Measurements from ENCODE around the gene TBC1D4.
A peak's percentile ranks its signal among the peaks of the same experiment; 100 is the strongest.

TBC1D4 gene

GRCh38 chr13:75445717-75446499, 36.1 kb downstream of the TBC1D4 start:
- H3K4me1 Mint-ChIP-seq, result peaks cover 43% of the 10 kb centered on the region

GRCh38 chr13:75444016-75444415, 38.0 kb downstream of the TBC1D4 start:
- H3K36me3 Mint-ChIP-seq (ENCODE audit: low read depth), result no peaks in the 10 kb centered on the region
- H3K4me1 Mint-ChIP-seq, result peaks cover 56% of the 10 kb centered on the region
- H3K27me3 Mint-ChIP-seq (ENCODE audit: low read depth), result no peaks in the 10 kb centered on the region
- peaks cover 4% of the 10 kb centered on the region for H3K9me3 Mint-ChIP-seq
- TF ChIP-seq, protein P1, sequence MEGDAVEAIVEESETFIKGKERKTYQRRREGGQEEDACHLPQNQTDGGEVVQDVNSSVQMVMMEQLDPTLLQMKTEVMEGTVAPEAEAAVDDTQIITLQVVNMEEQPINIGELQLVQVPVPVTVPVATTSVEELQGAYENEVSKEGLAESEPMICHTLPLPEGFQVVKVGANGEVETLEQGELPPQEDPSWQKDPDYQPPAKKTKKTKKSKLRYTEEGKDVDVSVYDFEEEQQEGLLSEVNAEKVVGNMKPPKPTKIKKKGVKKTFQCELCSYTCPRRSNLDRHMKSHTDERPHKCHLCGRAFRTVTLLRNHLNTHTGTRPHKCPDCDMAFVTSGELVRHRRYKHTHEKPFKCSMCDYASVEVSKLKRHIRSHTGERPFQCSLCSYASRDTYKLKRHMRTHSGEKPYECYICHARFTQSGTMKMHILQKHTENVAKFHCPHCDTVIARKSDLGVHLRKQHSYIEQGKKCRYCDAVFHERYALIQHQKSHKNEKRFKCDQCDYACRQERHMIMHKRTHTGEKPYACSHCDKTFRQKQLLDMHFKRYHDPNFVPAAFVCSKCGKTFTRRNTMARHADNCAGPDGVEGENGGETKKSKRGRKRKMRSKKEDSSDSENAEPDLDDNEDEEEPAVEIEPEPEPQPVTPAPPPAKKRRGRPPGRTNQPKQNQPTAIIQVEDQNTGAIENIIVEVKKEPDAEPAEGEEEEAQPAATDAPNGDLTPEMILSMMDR (IDR thresholded peaks at IDR 0.05; ENCODE audit: unreplicated experiment in 3 of 3), result no peak
- peak overlapping the region; percentile 84 to 93 (median 88) for H3K27ac Mint-ChIP-seq
- no peak overlapping the region for H3K4me3 Mint-ChIP-seq

More at GRCh38 chr13:75445717-75446499, 36.1 kb downstream of the TBC1D4 start:
- peak overlapping the region in 1 of 3 experiments; percentile 39 for H3K4me3 Mint-ChIP-seq
- peaks cover 4% of the 10 kb centered on the region for H3K9me3 Mint-ChIP-seq
- TF ChIP-seq, protein P1 (IDR thresholded peaks at IDR 0.05; ENCODE audit: unreplicated experiment in 3 of 3), result no peak
- no peaks in the 10 kb centered on the region for H3K27me3 Mint-ChIP-seq (ENCODE audit: low read depth)
- H3K27ac Mint-ChIP-seq, result peak overlapping the region; percentile 15 to 82 (median 44)
- no peaks in the 10 kb centered on the region for H3K36me3 Mint-ChIP-seq (ENCODE audit: low read depth)

- H3K27me3 Mint-ChIP-seq (ENCODE audit: low read depth), result no peaks in the 10 kb centered on the region
- peak overlapping the region; percentile 84 to 93 (median 88) for H3K27ac Mint-ChIP-seq
- peaks cover 4% of the 10 kb centered on the region for H3K9me3 Mint-ChIP-seq
- H3K4me1 Mint-ChIP-seq, result peaks cover 61% of the 10 kb centered on the region
- TF ChIP-seq, protein P1 (IDR thresholded peaks at IDR 0.05; ENCODE audit: unreplicated experiment in 3 of 3), result no peak
- H3K4me3 Mint-ChIP-seq, result peak overlapping the region in 1 of 3 experiments; percentile 32
- H3K36me3 Mint-ChIP-seq (ENCODE audit: low read depth), result no peaks in the 10 kb centered on the region
These were observed 38.5 kb downstream of the TBC1D4 start for GRCh38 chr13:75443356-75443958.

DNA sequence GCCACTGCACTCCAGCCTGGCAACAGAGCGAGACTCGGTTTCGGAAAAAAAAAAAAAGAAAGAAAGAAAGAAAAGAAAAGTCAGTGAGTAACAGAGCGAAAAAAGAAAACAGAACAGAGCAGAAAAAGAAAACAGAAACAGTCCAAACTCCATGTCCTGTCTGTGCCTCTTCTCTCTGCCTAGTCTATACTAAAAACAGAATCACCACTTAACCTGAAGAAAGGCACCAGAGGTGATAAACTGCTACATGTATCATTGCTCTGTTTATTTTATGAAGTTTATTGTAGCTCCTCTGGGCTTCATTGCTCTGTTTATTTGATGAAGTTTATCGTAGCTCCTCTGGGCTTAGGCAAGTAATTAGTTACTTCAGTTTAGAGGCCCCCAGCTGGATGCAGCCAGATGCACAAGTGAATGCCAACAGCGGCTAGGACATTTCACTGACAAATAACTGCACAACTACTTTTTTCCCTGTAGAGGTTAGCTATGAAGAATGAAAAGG, 39.2 kb downstream of the TBC1D4 start:
- peaks cover 4% of the 10 kb centered on the region for H3K9me3 Mint-ChIP-seq
- no peaks in the 10 kb centered on the region for H3K27me3 Mint-ChIP-seq (ENCODE audit: low read depth)
- peaks cover 68% of the 10 kb centered on the region for H3K4me1 Mint-ChIP-seq
- H3K36me3 Mint-ChIP-seq (ENCODE audit: low read depth), result no peaks in the 10 kb centered on the region
- no peak overlapping the region for H3K4me3 Mint-ChIP-seq
- TF ChIP-seq, protein P1 (IDR thresholded peaks at IDR 0.05; ENCODE audit: unreplicated experiment in 3 of 3), result no peak
- peak overlapping the region; percentile 84 to 93 (median 88) for H3K27ac Mint-ChIP-seq

GRCh38 chr13:75440100-75440499, 41.9 kb downstream of the TBC1D4 start:
- TF ChIP-seq, protein P1 (IDR thresholded peaks at IDR 0.05; ENCODE audit: unreplicated experiment in 3 of 3), result no peak
- Mint-ChIP-seq H3K27me3 (ENCODE audit: low read depth) (no peaks in the 10 kb centered on the region), H3K4me1 (peaks cover 58% of the 10 kb centered on the region), H3K4me3 (peak overlapping the region in 2 of 3 experiments; percentile 2 to 4), H3K9me3 (peaks cover 2% of the 10 kb centered on the region), H3K27ac (peak overlapping the region; percentile 71 to 80 (median 72)), H3K36me3 (ENCODE audit: low read depth) (peaks cover 3% of the 10 kb centered on the region)

All from nephron (organoid).